H9 (cell line): Measurements from ENCODE around the gene SORCS2. TPM values are rescaled to one million over a fixed set of nuclear protein-coding genes. Genes with fewer than 3 reads are reported as not detected.

Experiments used
- DNase-seq: peaks from one replicate; pipeline ENCODE4 v3.0.0-alpha.2; 2017
- H2AFZ ChIP-seq: one replicate; pipeline ENCODE4 v1.6.1; 2013; ENCODE audit warnings: mild to moderate bottlenecking, low read length, control low read depth, moderate library complexity
- H2AK5ac ChIP-seq: 2 replicates; pipeline ENCODE4 v1.6.1; 2013; ENCODE audit warnings: low read length, control low read depth, mixed read lengths; ENCODE audit not compliant: insufficient read length
- H2BK120ac ChIP-seq: one replicate; pipeline ENCODE4 v1.6.1; 2013; ENCODE audit warnings: low read depth, mild to moderate bottlenecking, low read length, control low read depth, inconsistent platforms; ENCODE audit not compliant: poor library complexity, severe bottlenecking
- H2BK12ac ChIP-seq: 2 replicates; pipeline ENCODE4 v1.6.1; 2013; ENCODE audit warnings: low read length, control low read depth, mixed read lengths, low read depth; ENCODE audit not compliant: insufficient read length
- H2BK15ac ChIP-seq: 2 replicates; pipeline ENCODE4 v1.6.1; 2013; ENCODE audit warnings: low read depth, low read length, control low read depth
- H2BK20ac ChIP-seq: one replicate; pipeline ENCODE4 v1.6.1; 2013; ENCODE audit warnings: low read depth, mild to moderate bottlenecking, low read length, control low read depth, inconsistent platforms; ENCODE audit not compliant: poor library complexity, severe bottlenecking
- H2BK5ac ChIP-seq: 2 replicates; pipeline ENCODE4 v1.6.1; 2013; ENCODE audit warnings: low read length, control low read depth, mixed read lengths; ENCODE audit not compliant: insufficient read length
- H3K14ac ChIP-seq: 2 replicates; pipeline ENCODE4 v1.6.1; 2013; ENCODE audit warnings: low read length, control low read depth; ENCODE audit not compliant: insufficient read depth
- H3K18ac ChIP-seq: 2 replicates; pipeline ENCODE4 v1.6.1; 2013; ENCODE audit warnings: low read depth, mild to moderate bottlenecking, mixed read lengths, low read length, control low read depth; ENCODE audit not compliant: insufficient read length
- H3K23ac ChIP-seq: 2 replicates; pipeline ENCODE4 v1.6.1; 2013; ENCODE audit warnings: low read length, control low read depth, mixed read lengths, low read depth; ENCODE audit not compliant: insufficient read length
- H3K23me2 ChIP-seq: 2 replicates; pipeline ENCODE4 v1.6.1; 2013; ENCODE audit warnings: low read depth, mild to moderate bottlenecking, mixed read lengths, low read length, control low read depth; ENCODE audit not compliant: insufficient read length, poor library complexity, severe bottlenecking
- H3K27ac ChIP-seq: 2 replicates; pipeline ENCODE4 v1.5.1; 2013; ENCODE audit warnings: low read length, control low read depth, mixed read lengths, low read depth; ENCODE audit not compliant: insufficient read length
- H3K27me3 ChIP-seq: 2 replicates; pipeline ENCODE4 v1.6.1; 2013; ENCODE audit warnings: low read length, control low read depth, inconsistent platforms; ENCODE audit not compliant: insufficient read depth
- H3K4ac ChIP-seq: 2 replicates; pipeline ENCODE4 v1.6.1; 2013; ENCODE audit warnings: low read depth, mild to moderate bottlenecking, control low read depth, inconsistent platforms, low read length, moderate library complexity
- H3K4me1 ChIP-seq: 2 replicates; pipeline ENCODE4 v1.6.1; 2013; ENCODE audit warnings: low read length, control low read depth, inconsistent platforms; ENCODE audit not compliant: insufficient read depth
- H3K4me2 ChIP-seq: 2 replicates; pipeline ENCODE4 v1.6.1; 2013; ENCODE audit warnings: low read length, control low read depth, mixed read lengths; ENCODE audit not compliant: insufficient read length, insufficient read depth
- H3K56ac ChIP-seq: 2 replicates; pipeline ENCODE4 v1.6.1; 2013; ENCODE audit warnings: low read depth, mild to moderate bottlenecking, mixed read lengths, low read length, control low read depth; ENCODE audit not compliant: insufficient read length
- H3K79me1 ChIP-seq: 2 replicates; pipeline ENCODE4 v1.6.1; 2013; ENCODE audit warnings: low read depth, mild to moderate bottlenecking, moderate library complexity, low read length, control low read depth, inconsistent platforms; ENCODE audit not compliant: insufficient read depth, poor library complexity, severe bottlenecking
- H3K79me2 ChIP-seq: 2 replicates; pipeline ENCODE4 v1.6.1; 2013; ENCODE audit warnings: low read length, control low read depth, inconsistent platforms; ENCODE audit not compliant: insufficient read depth
- H3K9ac ChIP-seq: 2 replicates; pipeline ENCODE4 v1.6.1; 2013; ENCODE audit warnings: low read length, control low read depth, mixed read lengths; ENCODE audit not compliant: insufficient read length; ENCODE audit errors: extremely low read depth
- H3K9me3 ChIP-seq: one replicate; pipeline ENCODE4 v1.6.1; 2013; ENCODE audit warnings: low read depth, low read length, inconsistent platforms; ENCODE audit not compliant: control insufficient read depth
- H3T11ph ChIP-seq: one replicate; pipeline ENCODE4 v1.6.1; 2013; ENCODE audit warnings: mild to moderate bottlenecking, low read length, control low read depth, inconsistent platforms
- H4K20me1 ChIP-seq: one replicate; pipeline ENCODE4 v1.6.1; 2013; ENCODE audit not compliant: control insufficient read depth, insufficient read length, insufficient read depth
- H4K5ac ChIP-seq: 2 replicates; pipeline ENCODE4 v1.6.1; 2013; ENCODE audit warnings: low read depth, mild to moderate bottlenecking, mixed read lengths, low read length, control low read depth; ENCODE audit not compliant: insufficient read length
- H4K8ac ChIP-seq: replicated peaks from 2 replicates; pipeline ENCODE4 v1.6.1; 2013; ENCODE audit warnings: low read length, control low read depth, mixed read lengths, low read depth; ENCODE audit not compliant: insufficient read length
- H4K91ac ChIP-seq: 2 replicates; pipeline ENCODE4 v1.6.1; 2013; ENCODE audit warnings: low read depth, mild to moderate bottlenecking, moderate library complexity, mixed read lengths, low read length, control low read depth; ENCODE audit not compliant: insufficient read length
- H3K27ac Mint-ChIP-seq, 3 experiments: 2 replicates in 2 of 3; 3 replicates in 1 of 3; pipeline ENCODE4 v1.8.0; 2020 to 2021; ENCODE audit warnings: mixed read lengths in 3 of 3, mild to moderate bottlenecking in 1 of 3, moderate library complexity in 1 of 3
- H3K27me3 Mint-ChIP-seq: 2 replicates; pipeline ENCODE4 v1.8.0; 2021; ENCODE audit warnings: low read depth, mild to moderate bottlenecking, moderate library complexity, mixed read lengths
- H3K36me3 Mint-ChIP-seq, 3 experiments: 2 replicates in 2 of 3; 3 replicates in 1 of 3; pipeline ENCODE4 v1.8.0; 2020 to 2021; ENCODE audit warnings: low read depth in 3 of 3, mixed read lengths in 3 of 3; ENCODE audit not compliant: insufficient read depth in 1 of 3
- H3K4me1 Mint-ChIP-seq, 2 experiments: 2 replicates each; pipeline ENCODE4 v1.8.0; 2020; ENCODE audit warnings: mixed read lengths in 2 of 2
- H3K4me3 Mint-ChIP-seq, 2 experiments: 2 replicates in 1 of 2; 3 replicates in 1 of 2; pipeline ENCODE4 v1.8.0; 2020 to 2021; ENCODE audit warnings: mild to moderate bottlenecking in 2 of 2, mixed read lengths in 2 of 2, moderate library complexity in 1 of 2
- H3K9me3 Mint-ChIP-seq, 2 experiments: 2 replicates in 1 of 2; 3 replicates in 1 of 2; pipeline ENCODE4 v1.8.0; 2020; ENCODE audit warnings: mild to moderate bottlenecking in 2 of 2, mixed read lengths in 2 of 2, moderate library complexity in 1 of 2
- CTCF ChIP-seq: fragments of 200-600 bp; sonication (generic); conservative IDR thresholded peaks from 3 replicates; pipeline ENCODE4 v1.8.0; 2021; ENCODE audit warnings: antibody characterized with exemption, mild to moderate bottlenecking
- WGBS: extraction: QIAGEN DNeasy Blood & Tissue Kit; methylation state at CpG from one replicate; pipeline ENCODE4 v1.1.7; 2013; ENCODE audit warnings: missing lambda C conversion rate, low lambda C conversion rate, mixed read lengths; ENCODE audit not compliant: insufficient read length; ENCODE audit errors: extremely low coverage; 5-methylcytosine and 5-hydroxymethylcytosine counted together
- total RNA-seq: library from RNA; stranded (reverse); gene quantifications from 2 replicates; pipeline ENCODE4 v1.2.1, GENCODE V29; 2021

The SORCS2 gene
- total RNA-seq, 1 experiment from 2014 or later, result 0.57 TPM

GRCh38 chr4:7287274-7287917 lies 95.1 kb downstream of the SORCS2 start:
- Histone ChIP-seq H4K20me1 (no peaks in the 10 kb centered on the region), H4K5ac (no peak overlapping the region), H2BK12ac (no peak overlapping the region)

More at GRCh38 chr4:7287274-7287917, 95.1 kb downstream of the SORCS2 start:
- no peak overlapping the region for H3T11ph ChIP-seq
- H3K4me1 Mint-ChIP-seq, result no peaks in the 10 kb centered on the region
- H3K18ac ChIP-seq, result no peak overlapping the region
- H3K4ac ChIP-seq, result no peak overlapping the region
- no peak overlapping the region for H2AK5ac ChIP-seq
- H4K91ac ChIP-seq, result no peak overlapping the region
- no peaks in the 10 kb centered on the region for H3K9me3 Mint-ChIP-seq
- no peak overlapping the region for H2BK15ac ChIP-seq
- no peak overlapping the region for H3K27ac Mint-ChIP-seq
- H3K23ac ChIP-seq, result no peak overlapping the region
- no peak overlapping the region for H3K4me2 ChIP-seq
- WGBS, result no CpG with 5 or more reads among the region's 20 CpGs
- H3K36me3 Mint-ChIP-seq, result no peaks in the 10 kb centered on the region
- no peak overlapping the region for H3K27ac ChIP-seq
- H3K23me2 ChIP-seq, result no peaks in the 10 kb centered on the region
- H4K8ac ChIP-seq, result no peak overlapping the region
- no peak overlapping the region for H2BK5ac ChIP-seq
- H3K56ac ChIP-seq, result no peak overlapping the region
- DNase-seq, result no peak
- H2BK120ac ChIP-seq, result no peak overlapping the region
- H2BK20ac ChIP-seq, result no peak overlapping the region
- no peaks in the 10 kb centered on the region for H3K27me3 ChIP-seq
- no peaks in the 10 kb centered on the region for H3K4me1 ChIP-seq
- peaks cover 17% of the 10 kb centered on the region for H3K27me3 Mint-ChIP-seq
- H3K4me3 Mint-ChIP-seq, result no peak overlapping the region
- H3K79me2 ChIP-seq, result no peaks in the 10 kb centered on the region
- no peaks in the 10 kb centered on the region for H3K9me3 ChIP-seq
- H3K79me1 ChIP-seq, result no peaks in the 10 kb centered on the region
- H3K14ac ChIP-seq, result no peak overlapping the region; the same call in 1 of the 2 replicates
- no peak overlapping the region for H2AFZ ChIP-seq
- H3K9ac ChIP-seq, result no peak overlapping the region
- TF ChIP-seq CTCF, result no peak
